Choroid plexus epithelial cell (primary cell): ENCODE measurements around the gene CCDC85B.

ENCODE experiments used
- DNase-seq: peaks from one replicate; pipeline ENCODE4 v3.0.0-alpha.2; 2010; ENCODE audit warnings: low read depth
- H3K4me3 ChIP-seq: 2 replicates; pipeline ENCODE4 v1.5.1; 2011; ENCODE audit warnings: low read depth, mild to moderate bottlenecking, control low read depth, low read length, moderate library complexity
- CTCF ChIP-seq: conservative IDR thresholded peaks from 2 replicates; pipeline ENCODE4 v1.5.1; 2011; ENCODE audit warnings: low read depth, mild to moderate bottlenecking, control low read depth, inconsistent platforms, low read length, moderate library complexity

Gene CCDC85B

GRCh38 chr11:65858681-65859087 lies 31.8 kb upstream of the CCDC85B start:
- H3K4me3 ChIP-seq, result peak overlapping the region; percentile 64
- no peak for DNase-seq
- no peak for TF ChIP-seq CTCF

- peak; percentile 99 for DNase-seq
- no peak for TF ChIP-seq CTCF
- H3K4me3 ChIP-seq, result peak overlapping the region; percentile 95
Measured at GRCh38 chr11:65859095-65859811, 31.2 kb upstream of the CCDC85B start.

- peak overlapping the region; percentile 95 for H3K4me3 ChIP-seq
- DNase-seq, result no peak
- TF ChIP-seq CTCF, result no peak
Measured at GRCh38 chr11:65859812-65860277, 30.6 kb upstream of the CCDC85B start.

GRCh38 chr11:65860278-65861164 lies 30.0 kb upstream of the CCDC85B start, which contains the start of gene MUS81:
TSS of gene MUS81 (plus strand) at chr11:65860433. CDS start at chr11:65860754, 321 bp downstream.
- peak within 1 kb of the TSS; percentile 95 for H3K4me3 ChIP-seq
- peak; percentile 99 for DNase-seq
- TF ChIP-seq CTCF, result peak; percentile 85

GRCh38 chr11:65861165-65861505 lies 29.3 kb upstream of the CCDC85B start:
- peak overlapping the region; percentile 95 for H3K4me3 ChIP-seq
- peak; percentile 40 for DNase-seq
- TF ChIP-seq CTCF, result no peak

- DNase-seq, result no peak
- TF ChIP-seq CTCF, result no peak
- H3K4me3 ChIP-seq, result peak overlapping the region; percentile 95
Measured at GRCh38 chr11:65861533-65862183, 28.8 kb upstream of the CCDC85B start.
